ENCODE results near the gene TMEM131.

GRCh38 chr2:97999536-97999935 lies 3.8 kb upstream of the TMEM131 start:
- TF ChIP-seq, protein P1, sequence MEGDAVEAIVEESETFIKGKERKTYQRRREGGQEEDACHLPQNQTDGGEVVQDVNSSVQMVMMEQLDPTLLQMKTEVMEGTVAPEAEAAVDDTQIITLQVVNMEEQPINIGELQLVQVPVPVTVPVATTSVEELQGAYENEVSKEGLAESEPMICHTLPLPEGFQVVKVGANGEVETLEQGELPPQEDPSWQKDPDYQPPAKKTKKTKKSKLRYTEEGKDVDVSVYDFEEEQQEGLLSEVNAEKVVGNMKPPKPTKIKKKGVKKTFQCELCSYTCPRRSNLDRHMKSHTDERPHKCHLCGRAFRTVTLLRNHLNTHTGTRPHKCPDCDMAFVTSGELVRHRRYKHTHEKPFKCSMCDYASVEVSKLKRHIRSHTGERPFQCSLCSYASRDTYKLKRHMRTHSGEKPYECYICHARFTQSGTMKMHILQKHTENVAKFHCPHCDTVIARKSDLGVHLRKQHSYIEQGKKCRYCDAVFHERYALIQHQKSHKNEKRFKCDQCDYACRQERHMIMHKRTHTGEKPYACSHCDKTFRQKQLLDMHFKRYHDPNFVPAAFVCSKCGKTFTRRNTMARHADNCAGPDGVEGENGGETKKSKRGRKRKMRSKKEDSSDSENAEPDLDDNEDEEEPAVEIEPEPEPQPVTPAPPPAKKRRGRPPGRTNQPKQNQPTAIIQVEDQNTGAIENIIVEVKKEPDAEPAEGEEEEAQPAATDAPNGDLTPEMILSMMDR (IDR thresholded peaks at IDR 0.05) = no peak
- TF ChIP-seq POLR2A (IDR thresholded peaks at IDR 0.05) = no peak

Measured in heart left ventricle (tissue), 13 donors.